GM19239 (cell line): ENCODE measurements around the gene DCTN2.
"Not testable (repeated sequence)": the region's sequence is repeated elsewhere in the genome, so short reads cannot be mapped to it uniquely, and the experiment has no call there.

Experiments
- DNase-seq: peaks from one replicate; pipeline ENCODE4 v3.0.0; 2011; ENCODE audit warnings: low spot score; ENCODE audit not compliant: insufficient read length
- FAIRE-seq: peaks from 2 replicates; lab custom pipeline; 2011; peaks lifted over from hg19 to GRCh38; lab: Jason Lieb, UNC

The DCTN2 gene

DNA sequence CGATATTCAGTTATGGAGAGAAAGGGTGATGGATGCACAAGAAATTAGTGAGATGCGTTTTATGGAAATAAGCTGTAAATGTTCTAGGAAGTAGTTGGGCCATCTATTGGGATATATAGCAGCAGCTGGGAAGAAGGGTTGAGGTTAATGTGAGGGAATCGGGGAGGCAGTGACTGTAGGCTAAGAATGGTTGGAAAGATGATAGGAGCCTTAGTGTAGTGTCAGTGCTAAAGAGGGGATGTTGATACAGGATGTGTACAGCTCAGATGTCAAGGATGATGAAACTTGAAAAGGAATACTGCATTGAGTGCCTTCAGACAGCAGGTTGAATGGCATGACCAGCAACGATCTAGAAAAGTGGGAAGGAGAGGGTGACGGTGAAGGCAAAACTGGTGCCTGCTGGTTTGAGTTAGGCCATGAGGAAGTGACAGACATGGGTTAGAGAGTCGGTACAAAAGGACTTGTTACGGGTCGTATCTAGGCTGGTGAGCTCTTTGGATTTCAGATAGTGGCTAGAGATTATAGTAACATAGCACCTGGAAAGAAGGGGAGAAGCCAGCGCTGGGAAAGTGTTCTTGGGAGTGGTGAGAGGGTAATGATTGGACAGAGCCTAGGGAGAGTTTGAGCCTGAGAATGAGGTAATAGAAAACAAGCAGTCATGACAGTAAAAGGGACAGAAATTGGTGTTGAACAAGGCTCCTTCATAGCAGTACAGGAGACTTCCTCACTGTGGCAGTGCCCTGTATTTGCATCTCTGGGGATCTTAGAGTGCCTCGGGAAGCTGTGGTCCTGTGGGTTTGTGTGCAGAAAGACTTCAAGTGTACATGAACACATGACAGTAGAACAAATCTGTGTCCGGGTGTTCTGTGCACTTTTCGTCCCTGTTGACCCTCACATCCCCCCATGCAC lies 49.5 kb downstream of the DCTN2 start:
- FAIRE-seq (no peak), DNase-seq (no peak)

DNA sequence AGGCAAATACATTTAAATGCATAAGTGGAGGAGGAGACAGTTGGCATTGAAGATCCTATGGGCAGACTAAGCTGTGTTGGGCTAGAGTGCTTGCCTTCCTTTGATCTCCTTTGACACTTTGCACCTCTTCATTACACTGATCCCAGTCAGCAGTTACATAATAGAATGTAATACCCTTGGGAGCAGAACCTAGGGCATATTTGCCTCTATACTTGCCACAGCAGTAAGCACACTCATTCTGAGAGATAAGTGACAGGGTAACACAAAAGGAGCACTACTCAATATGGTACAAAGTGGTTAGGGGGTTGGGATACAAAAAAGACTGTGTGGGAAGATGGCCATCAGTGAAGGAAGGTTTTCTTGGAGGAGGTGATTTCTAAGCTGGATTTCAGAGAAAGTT lies 50.2 kb downstream of the DCTN2 start:
- DNase-seq (no peak), FAIRE-seq (no peak)

DNA sequence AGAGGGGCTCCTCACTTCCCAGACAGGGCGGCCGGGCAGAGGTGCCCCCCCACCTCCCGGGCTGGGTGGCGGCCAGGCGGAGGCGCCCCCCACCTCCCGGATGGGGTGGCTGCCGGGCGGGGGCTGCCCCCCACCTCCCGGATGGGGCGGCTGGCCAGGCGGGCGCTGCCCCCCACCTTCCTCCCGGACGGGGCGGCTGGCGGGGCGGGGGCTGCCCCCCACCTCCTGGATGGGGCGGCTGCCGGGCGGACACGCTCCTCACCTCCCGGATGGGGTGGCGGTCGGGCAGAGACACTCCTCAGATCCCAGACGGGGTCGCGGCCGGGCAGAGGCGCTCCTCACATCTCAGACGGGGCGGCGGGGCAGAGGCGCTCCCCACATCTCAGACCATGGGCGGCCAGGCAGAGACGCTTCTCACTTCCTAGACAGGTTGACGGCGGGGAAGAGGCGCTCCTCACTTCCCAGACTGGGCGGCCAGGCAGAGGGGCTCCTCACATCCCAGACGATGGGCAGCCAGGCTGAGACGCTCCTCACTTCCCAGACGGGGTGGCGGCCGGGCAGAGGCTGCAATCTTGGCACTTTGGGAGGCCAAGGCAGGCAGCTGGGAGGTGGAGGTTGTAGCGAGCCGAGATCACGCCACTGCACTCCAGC lies 51.8 kb downstream of the DCTN2 start:
- DNase-seq, FAIRE-seq: not testable (repeated sequence)

DNA sequence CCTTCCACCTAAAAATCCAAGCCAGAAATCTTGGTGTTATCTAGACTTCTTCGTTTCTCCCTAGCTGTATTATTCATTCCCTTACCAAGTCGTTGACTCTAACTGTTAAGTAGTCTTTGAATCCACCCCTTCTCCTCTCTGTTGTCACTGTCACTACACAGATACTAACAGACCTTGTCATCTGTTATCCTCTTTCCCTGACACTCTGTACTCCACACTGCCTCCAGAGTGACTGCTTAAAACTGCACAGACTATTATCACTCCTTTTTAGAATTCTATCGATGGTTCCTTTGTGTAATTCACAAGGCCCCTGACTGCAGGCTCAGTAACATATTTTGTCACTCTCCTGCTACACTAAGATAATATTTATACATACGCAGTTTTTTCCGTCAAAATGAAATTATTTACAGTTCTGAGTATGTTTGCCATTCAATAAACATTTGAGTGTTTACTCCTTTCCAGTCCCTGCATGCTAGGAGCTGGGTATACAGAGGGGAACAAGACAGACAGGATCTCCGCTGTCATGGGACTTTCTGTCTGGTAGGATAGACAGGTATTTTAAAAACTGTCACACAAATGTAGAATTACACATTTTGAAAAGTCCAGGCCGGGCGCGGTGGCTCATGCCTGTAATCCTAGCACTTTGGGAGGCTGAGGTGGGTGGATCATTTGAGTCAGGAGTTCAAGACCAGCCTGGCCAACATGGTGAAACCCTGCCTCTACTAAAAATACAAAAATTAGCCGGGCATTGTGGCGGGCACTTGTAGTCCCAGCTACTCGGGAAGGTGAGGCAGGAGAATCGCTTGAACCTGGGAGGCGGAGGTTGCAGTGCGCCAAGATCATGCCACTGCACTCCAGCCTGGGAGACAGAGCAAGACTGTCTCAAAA lies 55.4 kb downstream of the DCTN2 start:
- FAIRE-seq, result no peak
- DNase-seq, result no peak

DNA sequence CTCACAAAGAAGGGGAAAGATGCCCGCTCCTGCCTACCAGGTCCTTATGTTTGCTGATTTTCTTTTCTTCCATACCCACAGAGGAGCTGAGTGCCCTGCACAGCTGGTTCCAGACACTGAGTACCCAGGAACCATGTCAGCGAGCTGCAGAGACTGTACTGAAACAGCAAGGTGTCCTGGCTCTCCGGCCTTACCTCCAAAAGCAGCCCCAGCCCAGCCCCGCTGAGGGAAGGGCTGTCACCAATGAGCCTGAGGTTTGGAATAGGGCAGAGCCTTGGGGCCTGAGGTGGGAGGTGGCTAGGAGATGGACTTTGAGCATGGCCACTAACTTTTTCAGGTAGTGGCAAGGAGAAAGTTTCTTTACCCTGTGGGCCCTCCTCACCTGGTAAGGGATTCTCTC lies 56.9 kb downstream of the DCTN2 start:
- FAIRE-seq (no peak), DNase-seq (no peak)

DNA sequence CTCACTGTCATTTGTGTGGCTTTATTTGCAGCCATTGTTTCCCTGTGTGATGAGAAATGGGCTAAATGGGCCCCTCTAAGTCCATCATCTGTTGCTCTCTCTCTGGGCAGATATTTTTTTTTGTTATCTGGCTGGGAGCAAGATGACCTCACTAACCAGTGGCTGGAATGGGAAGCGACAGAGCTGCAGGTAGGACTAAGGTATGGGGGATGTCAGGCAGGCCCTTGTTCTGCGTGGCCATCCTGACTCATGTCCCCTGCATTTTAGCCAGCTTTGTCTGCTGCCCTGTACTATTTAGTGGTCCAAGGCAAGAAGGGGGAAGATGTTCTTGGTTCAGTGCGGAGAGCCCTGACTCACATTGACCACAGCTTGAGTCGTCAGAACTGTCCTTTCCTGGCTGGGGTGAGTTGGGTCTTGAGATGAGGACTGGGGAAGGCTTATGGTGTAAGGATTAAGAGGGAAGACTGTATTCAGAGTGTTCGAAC lies 57.8 kb downstream of the DCTN2 start:
- no peak for FAIRE-seq
- DNase-seq, result no peak

DNA sequence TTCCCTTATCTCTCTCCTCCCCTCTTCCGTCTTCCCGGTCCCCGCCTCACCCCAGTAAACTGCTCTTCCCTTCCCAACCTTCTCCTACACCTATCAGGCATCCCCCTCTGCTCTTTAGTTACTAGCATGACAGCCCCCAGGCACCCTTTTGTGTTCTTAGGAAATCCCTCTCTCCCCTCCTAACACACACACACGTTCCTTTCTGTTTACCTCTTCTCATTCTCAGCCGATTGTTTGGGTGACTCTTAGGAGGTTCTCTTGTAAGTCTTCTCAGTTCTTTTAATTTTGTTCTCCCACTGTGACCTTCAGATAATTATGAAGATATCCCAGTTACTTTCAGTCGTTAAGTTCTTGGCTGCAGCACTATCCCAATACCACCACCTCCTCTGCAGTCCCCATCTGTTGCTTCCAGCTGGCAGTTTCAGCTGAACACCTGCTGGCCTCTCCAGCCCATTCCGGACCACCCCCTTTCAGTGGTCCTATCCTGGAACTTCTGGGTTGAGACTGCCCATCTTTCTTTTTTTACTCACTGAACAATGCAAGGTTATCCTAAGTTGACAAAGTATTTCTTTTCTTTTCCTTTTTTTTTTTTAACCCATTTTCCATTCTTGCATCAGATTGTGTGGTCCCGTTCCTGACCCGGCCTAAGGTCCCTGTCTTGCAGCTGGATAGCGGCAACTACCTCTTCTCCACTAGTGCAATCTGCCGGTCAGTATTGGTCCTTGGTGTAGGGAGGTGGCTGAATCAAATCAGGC lies 58.4 kb downstream of the DCTN2 start:
- DNase-seq (no peak), FAIRE-seq (no peak)

DNA sequence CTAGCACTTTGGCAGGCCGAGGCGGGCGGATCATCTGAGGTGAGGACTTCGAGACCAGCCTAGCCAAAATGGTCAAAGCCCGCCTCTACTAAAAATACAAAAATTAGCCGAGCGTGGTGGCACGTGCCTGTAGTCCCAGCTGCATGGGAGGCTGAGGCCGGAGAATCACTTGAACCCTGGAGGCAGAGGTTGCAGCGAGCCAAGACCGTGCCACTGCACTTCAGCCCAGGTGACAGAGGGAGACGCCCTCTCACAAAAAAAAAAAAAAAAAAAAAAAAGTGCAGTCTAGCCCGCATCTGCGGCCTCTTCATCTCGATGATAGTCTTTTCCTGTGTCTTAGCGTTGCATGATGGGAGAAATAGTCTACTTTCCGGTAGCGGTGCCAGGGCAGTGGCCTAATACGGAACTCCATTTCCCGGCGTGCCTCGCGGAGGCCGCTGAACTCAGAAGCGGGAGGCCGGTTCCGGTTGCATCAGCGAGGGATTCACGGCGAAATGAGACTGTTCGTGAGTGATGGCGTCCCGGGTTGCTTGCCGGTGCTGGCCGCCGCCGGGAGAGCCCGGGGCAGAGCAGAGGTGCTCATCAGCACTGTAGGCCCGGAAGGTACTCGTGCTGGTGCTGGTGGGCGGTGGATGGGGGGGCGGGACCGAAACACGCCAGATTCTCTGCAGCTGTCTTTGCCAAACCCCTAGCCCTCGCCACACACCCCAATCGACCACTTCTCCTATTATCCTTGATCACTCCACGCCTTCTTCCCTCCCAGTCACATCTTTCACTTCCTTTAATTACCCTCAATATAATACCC lies 59.2 kb downstream of the DCTN2 start, which contains the start of gene MARS1:
MARS1 (plus strand) TSS at position 472 of the 805 bp plus-strand sequence; CDS start at position 495, 23 bp downstream.
- peak; percentile 90 for DNase-seq
- FAIRE-seq, result peak; percentile 87

DNA sequence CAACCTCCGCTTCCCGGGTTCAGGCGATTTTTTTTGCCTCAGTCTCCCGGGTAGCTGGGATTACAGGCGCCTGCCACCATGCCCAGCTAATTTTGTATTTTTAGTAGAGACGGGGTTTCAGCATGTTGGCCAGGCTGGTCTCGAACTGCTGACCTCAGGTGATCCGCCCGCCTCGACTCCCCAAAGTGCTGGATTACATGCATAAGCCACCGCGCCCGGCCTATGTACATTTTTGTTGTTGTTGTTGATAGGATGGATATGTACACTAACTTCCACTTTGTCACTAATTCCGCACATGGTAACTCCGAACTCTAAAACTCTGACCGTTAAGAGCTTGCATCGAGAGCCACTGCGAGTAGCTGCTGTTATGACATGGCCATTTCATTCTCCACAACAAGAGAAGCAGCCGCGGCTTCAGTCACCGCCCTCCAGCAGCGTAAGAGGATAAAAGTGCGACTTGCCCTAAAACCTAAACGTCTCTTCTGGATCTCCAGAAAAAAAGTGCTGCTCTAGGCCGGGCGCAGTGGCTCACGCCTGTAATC lies 59.9 kb downstream of the DCTN2 start:
- FAIRE-seq, result no peak
- DNase-seq, result no peak

DNA sequence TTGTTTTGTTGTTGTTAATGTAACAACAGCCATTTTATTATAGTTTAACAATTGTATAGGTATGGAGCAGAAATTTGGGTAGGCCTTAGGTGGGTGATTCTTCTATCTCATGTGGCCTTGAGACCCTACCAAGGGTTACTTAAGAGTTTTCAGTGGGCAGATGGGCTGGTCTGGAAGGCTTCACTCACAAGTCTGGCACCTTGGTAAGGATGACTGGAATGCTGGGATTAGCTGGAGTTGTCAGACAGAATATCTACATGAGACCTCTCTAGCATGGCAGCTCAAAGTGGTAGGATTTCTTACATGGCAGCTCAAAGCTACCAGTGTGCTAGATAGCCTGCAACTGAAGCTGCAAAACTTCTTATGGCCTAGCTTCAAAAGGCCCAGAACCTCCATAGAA lies 61.3 kb downstream of the DCTN2 start:
- FAIRE-seq, result no peak
- DNase-seq, result no peak

DNA sequence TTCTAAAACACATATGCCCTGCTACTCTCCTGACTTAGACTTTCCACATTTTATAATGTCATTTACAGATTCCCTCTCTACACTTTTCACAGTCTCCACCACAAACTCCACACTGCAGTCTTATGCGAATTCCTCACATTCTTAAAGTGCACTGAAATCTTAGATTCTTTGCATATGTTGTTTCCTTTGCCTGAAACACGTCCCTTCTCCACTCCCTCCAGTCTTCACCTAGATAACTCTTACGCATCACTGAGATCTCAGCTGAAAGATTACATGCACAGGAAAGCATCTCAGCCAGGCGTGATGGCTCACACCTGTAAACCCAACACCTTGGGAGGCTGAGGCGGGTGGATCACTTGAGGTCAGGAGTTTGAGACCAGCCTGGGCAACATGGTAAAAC lies 63.5 kb downstream of the DCTN2 start:
- FAIRE-seq, result no peak

DNA sequence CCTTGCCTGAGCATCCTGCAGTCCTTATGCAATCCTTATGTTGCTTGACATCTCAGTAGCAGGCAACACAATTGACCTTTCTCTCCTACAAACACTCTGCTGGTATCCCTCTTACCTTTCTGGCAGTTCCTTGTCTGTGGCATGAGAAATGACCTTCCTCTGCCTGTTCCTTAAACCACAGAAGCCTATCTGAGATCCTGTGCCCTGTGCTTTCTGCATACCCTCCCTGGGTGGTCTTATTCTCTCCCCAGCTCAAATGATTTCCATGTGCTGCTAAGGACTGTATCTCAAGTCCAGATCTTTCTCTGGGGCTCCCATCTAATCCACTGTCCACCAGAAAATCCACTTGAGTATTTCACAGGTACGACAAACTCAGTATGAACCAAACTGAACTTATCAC lies 65.3 kb downstream of the DCTN2 start:
- DNase-seq (no peak), FAIRE-seq (peak; percentile 18)

More for the DNA sequence above, 63.5 kb downstream of the DCTN2 start:
- no peak for DNase-seq
